OCI-LY3 (cell line): Measurements from ENCODE around the gene CDHR2.

Experiments used
- EZH2phosphoT487 ChIP-seq: fragments of 200-600 bp; shearing (Covaris generic); IDR thresholded peaks from 2 replicates; pipeline ENCODE4 v1.6.1; 2018; ENCODE audit warnings: antibody characterized with exemption, mixed run types, low read depth
- TF ChIP-seq, protein P1 (sequence below): fragments of 200-600, 300-600 bp; sonication (generic); IDR thresholded peaks from 2 replicates; pipeline ENCODE4 v1.5.1; 2014; ENCODE audit warnings: antibody characterized with exemption, low read length, low read depth

DNA sequence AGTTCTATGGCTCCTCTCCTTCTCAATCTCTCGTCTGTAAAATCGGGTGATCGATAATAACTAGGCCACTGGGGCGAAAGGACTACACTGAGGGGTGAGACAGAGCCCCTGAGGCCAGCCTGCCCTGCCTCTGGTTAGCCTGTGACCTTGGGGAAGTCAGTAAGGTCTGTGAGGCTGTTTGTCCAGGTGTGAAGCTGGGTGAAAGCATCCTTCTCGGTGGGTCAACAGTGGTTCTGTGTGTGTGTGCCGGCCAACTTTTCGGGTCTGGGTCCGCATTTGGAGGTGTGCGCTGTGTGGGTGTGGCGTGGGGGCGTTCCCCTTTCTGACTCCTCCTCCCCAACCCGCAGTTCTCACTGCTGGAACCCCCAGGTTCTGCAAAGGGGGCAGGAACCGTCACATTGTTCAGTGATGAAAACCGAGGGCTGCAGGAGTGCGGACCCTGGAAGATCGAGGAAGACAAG is 7.0 kb upstream of the CDHR2 start:
- TF ChIP-seq, protein P1, sequence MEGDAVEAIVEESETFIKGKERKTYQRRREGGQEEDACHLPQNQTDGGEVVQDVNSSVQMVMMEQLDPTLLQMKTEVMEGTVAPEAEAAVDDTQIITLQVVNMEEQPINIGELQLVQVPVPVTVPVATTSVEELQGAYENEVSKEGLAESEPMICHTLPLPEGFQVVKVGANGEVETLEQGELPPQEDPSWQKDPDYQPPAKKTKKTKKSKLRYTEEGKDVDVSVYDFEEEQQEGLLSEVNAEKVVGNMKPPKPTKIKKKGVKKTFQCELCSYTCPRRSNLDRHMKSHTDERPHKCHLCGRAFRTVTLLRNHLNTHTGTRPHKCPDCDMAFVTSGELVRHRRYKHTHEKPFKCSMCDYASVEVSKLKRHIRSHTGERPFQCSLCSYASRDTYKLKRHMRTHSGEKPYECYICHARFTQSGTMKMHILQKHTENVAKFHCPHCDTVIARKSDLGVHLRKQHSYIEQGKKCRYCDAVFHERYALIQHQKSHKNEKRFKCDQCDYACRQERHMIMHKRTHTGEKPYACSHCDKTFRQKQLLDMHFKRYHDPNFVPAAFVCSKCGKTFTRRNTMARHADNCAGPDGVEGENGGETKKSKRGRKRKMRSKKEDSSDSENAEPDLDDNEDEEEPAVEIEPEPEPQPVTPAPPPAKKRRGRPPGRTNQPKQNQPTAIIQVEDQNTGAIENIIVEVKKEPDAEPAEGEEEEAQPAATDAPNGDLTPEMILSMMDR: no peak
- TF ChIP-seq EZH2phosphoT487: no peak
